Fibroblast of skin of right biceps (primary cell): ENCODE measurements around the gene CXorf58.
A peak's percentile ranks its signal among the peaks of the same experiment; 100 is the strongest.
"Not testable (repeated sequence)": the region's sequence is repeated elsewhere in the genome, so short reads cannot be mapped to it uniquely, and the experiment has no call there.

Experiments
- DNase-seq: peaks from one replicate; pipeline ENCODE4 v3.0.0-alpha.2; 2013

Gene CXorf58

DNA sequence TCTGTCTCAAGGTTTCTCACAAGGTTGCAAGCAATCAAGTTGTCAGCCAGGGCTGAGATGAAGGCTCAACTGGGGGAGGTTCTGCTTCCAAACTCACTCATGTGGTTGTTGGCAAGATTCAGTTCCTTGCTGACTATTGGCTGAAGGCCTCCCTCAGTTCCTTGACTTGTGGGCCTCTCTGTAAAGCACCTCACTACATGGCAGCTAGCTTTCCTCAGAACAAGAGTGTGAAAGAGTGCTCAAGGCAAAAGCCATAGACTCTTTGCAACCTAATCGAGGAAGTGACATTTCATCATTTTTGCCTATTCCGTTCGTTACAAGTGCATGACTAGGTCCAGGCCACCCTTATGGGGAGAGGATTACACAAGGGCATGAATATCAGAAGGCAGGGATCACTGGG lies 52.0 kb downstream of the CXorf58 start:
- DNase-seq, result no peak

DNA sequence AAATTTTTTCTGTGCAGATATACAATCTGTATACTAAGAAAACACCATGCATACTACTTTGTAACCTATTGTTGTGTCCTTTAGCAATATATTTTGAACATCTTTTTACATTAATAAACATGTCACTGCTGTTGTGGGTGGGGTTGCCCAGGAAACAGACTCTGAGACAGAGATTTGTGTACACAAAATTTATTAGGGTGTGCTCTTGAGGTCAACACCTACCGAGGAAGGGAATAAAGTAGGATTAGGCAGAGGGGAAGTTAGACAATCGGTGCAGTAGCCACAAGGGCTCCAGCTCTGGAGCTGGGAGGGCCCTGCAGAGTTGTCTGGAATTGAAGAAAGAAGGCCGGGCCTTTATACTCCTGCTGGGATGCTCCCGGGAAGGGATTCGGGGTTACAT lies 56.4 kb downstream of the CXorf58 start:
- DNase-seq, result no peak

GRCh38 chrX:23965630-23966029 lies 57.8 kb downstream of the CXorf58 start:
- DNase-seq, result not testable (repeated sequence)

DNA sequence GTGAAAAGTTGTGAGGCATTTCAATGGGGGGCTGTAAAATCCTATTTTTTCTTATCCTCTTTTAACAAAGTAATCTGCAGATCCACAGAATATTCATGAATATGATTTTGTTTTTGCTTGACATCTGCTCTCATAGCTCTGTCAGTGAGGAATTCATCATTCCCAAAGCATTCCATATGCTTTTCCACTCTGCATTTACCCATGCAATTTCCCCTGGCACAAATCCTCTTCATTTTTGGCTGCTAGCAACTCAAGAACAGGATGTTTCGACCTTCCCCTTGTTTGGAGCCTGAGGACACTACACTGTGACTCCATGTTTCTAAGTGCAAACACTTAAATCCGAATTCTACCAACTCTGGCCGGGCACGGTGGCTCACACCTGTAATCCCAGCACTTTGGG lies 70.7 kb downstream of the CXorf58 start:
- peak; percentile 13 for DNase-seq

DNA sequence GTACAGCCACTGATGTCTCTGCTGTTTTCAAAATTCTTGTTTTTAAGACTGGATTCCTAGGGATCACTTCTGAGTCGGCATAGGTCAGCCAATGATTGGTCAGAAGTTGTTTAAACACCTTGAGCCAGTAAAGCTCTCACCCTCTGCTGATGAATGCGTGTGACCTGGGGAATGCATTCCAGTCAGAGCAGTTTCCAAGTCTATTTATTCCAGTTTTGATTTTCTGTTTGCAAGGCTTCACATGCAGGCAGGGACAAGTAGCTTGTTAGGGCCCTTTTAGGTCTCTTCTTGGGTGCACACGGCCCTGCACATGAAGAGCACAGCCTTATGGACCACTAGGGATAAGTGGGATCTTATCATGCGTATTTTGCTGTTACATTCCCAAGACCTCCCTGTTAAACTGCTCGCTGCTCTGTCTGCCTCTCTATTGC lies 72.2 kb downstream of the CXorf58 start:
- DNase-seq, result no peak

DNA sequence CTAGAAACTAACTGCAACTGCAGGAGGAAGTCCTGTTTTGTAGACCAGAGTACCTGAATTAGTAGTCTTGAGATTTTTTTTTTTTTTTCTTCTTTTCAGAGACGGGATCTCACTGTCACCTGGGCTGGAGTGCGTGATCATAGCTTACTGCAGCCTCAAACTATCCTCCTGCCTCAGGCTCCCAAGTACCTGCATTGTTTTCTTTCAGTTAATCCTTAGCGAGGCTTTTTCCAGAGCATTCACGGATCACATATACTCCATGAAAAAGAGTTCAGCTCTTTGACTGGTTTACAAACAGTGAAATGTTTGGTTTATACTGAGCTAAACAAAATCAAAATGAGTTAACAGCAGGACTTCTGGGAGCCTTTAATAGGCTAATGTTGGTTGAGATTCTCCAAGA lies 73.4 kb downstream of the CXorf58 start:
- no peak for DNase-seq

- DNase-seq, result no peak
Measured at GRCh38 chrX:23981711-23982110, 73.9 kb downstream of the CXorf58 start.

DNA sequence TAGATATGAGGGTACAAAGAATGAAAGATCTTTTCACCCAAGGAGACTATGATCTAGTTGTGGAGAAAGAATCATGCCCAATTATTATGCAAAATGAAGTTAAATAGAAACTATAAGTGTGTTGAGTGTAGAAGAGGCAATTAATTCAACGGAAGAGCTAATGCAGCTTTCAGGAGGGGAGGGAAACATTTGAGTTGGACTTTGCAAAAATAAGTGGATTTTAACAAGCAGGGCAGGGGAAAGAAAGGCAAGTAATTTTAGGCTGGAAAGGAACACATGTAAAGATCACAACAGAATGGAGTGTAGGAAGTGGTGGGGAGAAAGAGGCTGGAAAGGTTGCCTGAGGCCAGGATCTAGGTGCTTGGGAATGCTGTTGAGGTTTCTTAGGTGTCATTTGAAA lies 75.1 kb downstream of the CXorf58 start:
- no peak for DNase-seq
